Glutamatergic neuron (in vitro differentiated cells): ENCODE results near the gene APBB1IP. TPM values are rescaled to one million over a fixed set of nuclear protein-coding genes. Genes with fewer than 3 reads are reported as not detected.
"Not testable (repeated sequence)": the region's sequence is repeated elsewhere in the genome, so short reads cannot be mapped to it uniquely, and the experiment has no call there.

Experiments used
- DNase-seq: peaks from one replicate; pipeline ENCODE4 v3.0.0; 2022
- H3K27ac Mint-ChIP-seq: one replicate; pipeline ENCODE4 v1.8.0; 2020; ENCODE audit warnings: mild to moderate bottlenecking, mixed read lengths, inconsistent platforms; ENCODE audit not compliant: unreplicated experiment
- H3K27me3 Mint-ChIP-seq: one replicate; pipeline ENCODE4 v1.8.0; 2020; ENCODE audit warnings: mild to moderate bottlenecking, moderate library complexity, mixed read lengths, inconsistent platforms; ENCODE audit not compliant: unreplicated experiment
- H3K36me3 Mint-ChIP-seq: one replicate; pipeline ENCODE4 v1.8.0; 2020; ENCODE audit warnings: mild to moderate bottlenecking, mixed read lengths, inconsistent platforms; ENCODE audit not compliant: unreplicated experiment
- H3K4me1 Mint-ChIP-seq: one replicate; pipeline ENCODE4 v1.8.0; 2020; ENCODE audit warnings: mild to moderate bottlenecking, low read depth, mixed read lengths, inconsistent platforms; ENCODE audit not compliant: unreplicated experiment
- H3K4me3 Mint-ChIP-seq: one replicate; pipeline ENCODE4 v1.8.0; 2020; ENCODE audit warnings: mild to moderate bottlenecking, mixed read lengths, inconsistent platforms; ENCODE audit not compliant: unreplicated experiment
- H3K9me3 Mint-ChIP-seq: one replicate; pipeline ENCODE4 v1.8.0; 2020; ENCODE audit warnings: mild to moderate bottlenecking, moderate library complexity, mixed read lengths, inconsistent platforms; ENCODE audit not compliant: unreplicated experiment
- total RNA-seq: library from RNA; stranded (reverse); fragmentation: NEBNext Ultra II Directional; extraction: Animal tissue kit (Norgen Biotek cat#: 25700); gene quantifications from one replicate; pipeline ENCODE4 v1.2.1, GENCODE V29; 2021; ENCODE audit not compliant: unreplicated experiment
- TF ChIP-seq, protein P1 (sequence below): fragments of 200-600 bp; sonication (generic); IDR thresholded peaks from one replicate; pipeline ENCODE4 v1.5.0; 2021; ENCODE audit not compliant: partially characterized antibody, unreplicated experiment

The APBB1IP gene
- total RNA-seq, 1 donor from 2014 or later: not detected

DNA sequence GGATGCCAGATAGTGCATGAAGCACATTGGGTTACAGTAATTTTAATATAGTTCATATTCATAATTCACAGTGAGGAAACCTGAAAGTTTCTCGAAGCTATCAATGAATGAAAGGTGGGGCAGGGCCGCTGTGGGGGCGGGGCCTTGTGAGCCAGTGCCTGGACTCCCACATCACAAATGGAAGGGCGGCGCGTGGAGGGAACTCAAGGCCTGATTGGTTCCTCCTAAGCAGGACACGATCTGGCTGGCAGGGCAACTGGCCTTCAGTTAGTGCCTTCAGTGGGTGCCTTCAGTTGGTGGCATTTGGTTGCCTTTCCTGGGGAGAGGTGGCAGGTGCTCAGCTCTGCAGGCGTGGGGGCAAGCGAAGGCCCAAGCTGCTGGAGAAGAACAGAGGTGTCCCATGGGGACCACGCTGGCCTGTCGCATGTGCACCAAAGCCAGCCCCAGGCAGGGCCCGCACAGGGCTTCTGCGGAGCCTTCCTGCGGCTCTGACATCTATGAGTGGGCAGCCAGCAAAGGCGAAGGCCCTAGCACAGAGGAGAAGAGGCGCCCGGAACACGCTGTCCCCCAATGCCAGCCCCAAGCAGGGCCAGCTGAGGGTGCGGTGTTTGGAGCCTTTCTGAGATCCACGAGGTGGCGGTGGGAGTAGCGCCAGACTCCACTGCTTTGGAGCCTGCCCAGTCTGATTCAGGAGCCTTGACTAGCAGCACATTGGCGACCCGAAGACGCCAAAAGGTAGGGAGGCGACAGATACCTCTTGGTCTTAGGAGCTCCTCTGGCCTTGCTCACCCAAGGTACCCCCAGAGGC lies 141.3 kb downstream of the APBB1IP start:
- H3K9me3 Mint-ChIP-seq: no peaks in the 10 kb centered on the region
- no peaks in the 10 kb centered on the region for H3K4me1 Mint-ChIP-seq
- no peak overlapping the region for H3K27ac Mint-ChIP-seq
- DNase-seq: no peak
- H3K36me3 Mint-ChIP-seq: no peaks in the 10 kb centered on the region
- H3K4me3 Mint-ChIP-seq: no peak overlapping the region
- peaks cover 2% of the 10 kb centered on the region for H3K27me3 Mint-ChIP-seq
- TF ChIP-seq, protein P1, sequence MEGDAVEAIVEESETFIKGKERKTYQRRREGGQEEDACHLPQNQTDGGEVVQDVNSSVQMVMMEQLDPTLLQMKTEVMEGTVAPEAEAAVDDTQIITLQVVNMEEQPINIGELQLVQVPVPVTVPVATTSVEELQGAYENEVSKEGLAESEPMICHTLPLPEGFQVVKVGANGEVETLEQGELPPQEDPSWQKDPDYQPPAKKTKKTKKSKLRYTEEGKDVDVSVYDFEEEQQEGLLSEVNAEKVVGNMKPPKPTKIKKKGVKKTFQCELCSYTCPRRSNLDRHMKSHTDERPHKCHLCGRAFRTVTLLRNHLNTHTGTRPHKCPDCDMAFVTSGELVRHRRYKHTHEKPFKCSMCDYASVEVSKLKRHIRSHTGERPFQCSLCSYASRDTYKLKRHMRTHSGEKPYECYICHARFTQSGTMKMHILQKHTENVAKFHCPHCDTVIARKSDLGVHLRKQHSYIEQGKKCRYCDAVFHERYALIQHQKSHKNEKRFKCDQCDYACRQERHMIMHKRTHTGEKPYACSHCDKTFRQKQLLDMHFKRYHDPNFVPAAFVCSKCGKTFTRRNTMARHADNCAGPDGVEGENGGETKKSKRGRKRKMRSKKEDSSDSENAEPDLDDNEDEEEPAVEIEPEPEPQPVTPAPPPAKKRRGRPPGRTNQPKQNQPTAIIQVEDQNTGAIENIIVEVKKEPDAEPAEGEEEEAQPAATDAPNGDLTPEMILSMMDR: no peak

DNA sequence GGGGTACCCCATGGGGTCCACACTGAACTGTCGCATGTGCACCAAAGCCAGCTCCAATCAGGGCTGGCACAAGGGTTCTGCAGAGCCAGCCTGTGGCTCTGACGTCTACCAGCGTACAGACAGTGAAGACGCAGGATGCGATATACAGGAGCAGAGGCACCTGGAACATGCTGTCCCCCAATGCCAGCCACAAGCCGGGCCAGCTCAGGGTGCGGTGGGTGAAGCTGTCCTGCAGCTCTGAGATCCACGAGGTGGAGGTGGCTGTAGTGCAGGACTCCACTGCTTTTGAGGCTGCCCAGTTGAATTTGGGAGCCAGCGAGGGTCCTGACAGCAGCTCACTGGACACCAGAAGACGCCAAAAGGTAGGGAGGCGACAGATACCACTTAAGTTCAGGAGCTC lies 148.1 kb downstream of the APBB1IP start:
- TF ChIP-seq, protein P1: no peak
- peaks cover 1% of the 10 kb centered on the region for H3K27me3 Mint-ChIP-seq
- no peak for DNase-seq
- no peaks in the 10 kb centered on the region for H3K9me3 Mint-ChIP-seq
- H3K27ac Mint-ChIP-seq: no peak overlapping the region
- H3K4me3 Mint-ChIP-seq: no peak overlapping the region
- peaks cover 5% of the 10 kb centered on the region for H3K36me3 Mint-ChIP-seq
- H3K4me1 Mint-ChIP-seq: no peaks in the 10 kb centered on the region

DNA sequence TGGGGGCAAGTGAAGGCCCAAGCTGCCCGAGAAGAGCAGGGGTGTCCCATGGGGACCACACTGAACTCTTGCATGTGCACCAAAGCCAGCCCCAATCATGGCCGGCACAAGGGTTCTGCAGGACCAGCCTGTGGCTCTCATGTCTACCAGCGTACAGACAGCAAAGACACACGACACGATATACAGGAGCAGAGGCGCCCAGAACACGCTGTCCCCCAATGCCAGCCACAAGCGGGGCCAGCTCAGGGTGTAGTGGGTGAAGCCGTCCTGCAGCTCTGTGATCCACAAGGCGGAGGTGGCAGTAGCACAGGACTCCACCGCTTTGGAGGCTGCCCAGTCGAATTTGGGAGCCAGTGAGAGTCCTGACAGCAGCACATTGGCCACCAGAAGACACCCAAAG lies 150.5 kb downstream of the APBB1IP start:
- Mint-ChIP-seq H3K9me3 (no peaks in the 10 kb centered on the region), H3K4me1 (no peaks in the 10 kb centered on the region), H3K4me3 (no peak overlapping the region), H3K27ac (no peak overlapping the region), H3K36me3 (peaks cover 5% of the 10 kb centered on the region), H3K27me3 (peaks cover 1% of the 10 kb centered on the region)
- TF ChIP-seq, protein P1: no peak
- no peak for DNase-seq

DNA sequence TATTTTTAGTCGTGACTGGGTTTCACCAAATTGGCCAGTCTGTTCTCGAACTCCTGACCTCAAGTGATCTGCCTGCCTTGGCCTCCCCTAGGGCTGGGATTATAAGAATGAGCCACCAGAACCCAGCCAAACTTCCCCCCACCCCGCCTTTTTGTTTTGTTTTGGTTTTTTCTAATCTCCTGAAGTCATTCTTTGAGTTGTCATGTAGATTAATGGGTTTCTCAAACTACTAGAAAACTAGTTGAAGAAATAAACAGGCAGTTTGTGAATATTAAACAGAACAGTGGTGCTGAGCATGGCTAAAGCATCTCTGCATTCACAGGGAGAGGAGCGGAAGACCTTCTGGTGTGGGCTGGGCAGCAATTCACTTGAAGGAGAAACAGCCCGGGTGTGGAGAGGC lies 151.7 kb downstream of the APBB1IP start:
- not testable (repeated sequence) for H3K4me3 Mint-ChIP-seq, H3K9me3 Mint-ChIP-seq, H3K27ac Mint-ChIP-seq, DNase-seq, H3K27me3 Mint-ChIP-seq, H3K36me3 Mint-ChIP-seq, H3K4me1 Mint-ChIP-seq

DNA sequence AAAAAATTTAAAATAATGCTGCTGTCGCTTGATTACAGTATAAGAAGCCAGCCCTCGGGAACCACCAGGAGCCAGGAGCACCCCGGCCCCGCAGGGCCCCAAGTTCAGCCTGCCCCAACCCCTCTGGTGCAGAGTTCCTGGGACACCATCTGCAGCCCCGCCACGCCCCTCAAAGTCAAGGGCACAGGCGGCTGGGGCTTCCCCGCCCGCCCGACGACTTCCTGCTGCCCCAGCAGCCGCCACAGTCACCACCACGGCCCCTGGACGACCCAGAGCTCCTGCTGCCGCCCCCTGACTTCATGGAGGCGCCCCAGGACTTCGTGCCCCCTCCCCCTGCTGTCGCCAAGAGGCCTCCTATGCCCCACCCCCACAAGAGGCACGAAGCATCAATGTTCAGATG lies 155.8 kb downstream of the APBB1IP start:
- Mint-ChIP-seq H3K27ac (no peak overlapping the region), H3K4me3 (no peak overlapping the region), H3K27me3 (peaks cover 1% of the 10 kb centered on the region), H3K4me1 (no peaks in the 10 kb centered on the region), H3K9me3 (no peaks in the 10 kb centered on the region), H3K36me3 (peaks cover 4% of the 10 kb centered on the region)
- no peak for DNase-seq
- TF ChIP-seq, protein P1: no peak

DNA sequence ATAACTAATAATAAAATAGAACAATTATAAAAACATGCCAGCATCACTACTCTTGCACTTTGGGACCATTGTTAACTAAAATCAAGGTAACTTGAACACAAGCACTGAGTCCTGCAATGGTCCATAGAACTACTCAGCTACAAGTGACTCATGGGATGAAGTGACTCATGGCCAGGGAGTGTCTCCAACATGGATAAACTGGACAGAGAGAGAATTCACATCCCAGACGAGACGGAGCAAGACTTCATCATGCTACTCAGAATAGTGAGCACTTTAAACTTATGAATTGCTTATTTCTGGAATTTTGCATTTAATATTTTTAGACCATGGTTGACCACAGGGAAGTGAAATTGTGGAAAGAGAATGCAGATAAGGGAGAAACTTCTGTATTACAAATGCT lies 165.1 kb downstream of the APBB1IP start:
- not testable (repeated sequence) for H3K4me3 Mint-ChIP-seq, H3K36me3 Mint-ChIP-seq, H3K4me1 Mint-ChIP-seq, H3K9me3 Mint-ChIP-seq, H3K27me3 Mint-ChIP-seq, DNase-seq, H3K27ac Mint-ChIP-seq

DNA sequence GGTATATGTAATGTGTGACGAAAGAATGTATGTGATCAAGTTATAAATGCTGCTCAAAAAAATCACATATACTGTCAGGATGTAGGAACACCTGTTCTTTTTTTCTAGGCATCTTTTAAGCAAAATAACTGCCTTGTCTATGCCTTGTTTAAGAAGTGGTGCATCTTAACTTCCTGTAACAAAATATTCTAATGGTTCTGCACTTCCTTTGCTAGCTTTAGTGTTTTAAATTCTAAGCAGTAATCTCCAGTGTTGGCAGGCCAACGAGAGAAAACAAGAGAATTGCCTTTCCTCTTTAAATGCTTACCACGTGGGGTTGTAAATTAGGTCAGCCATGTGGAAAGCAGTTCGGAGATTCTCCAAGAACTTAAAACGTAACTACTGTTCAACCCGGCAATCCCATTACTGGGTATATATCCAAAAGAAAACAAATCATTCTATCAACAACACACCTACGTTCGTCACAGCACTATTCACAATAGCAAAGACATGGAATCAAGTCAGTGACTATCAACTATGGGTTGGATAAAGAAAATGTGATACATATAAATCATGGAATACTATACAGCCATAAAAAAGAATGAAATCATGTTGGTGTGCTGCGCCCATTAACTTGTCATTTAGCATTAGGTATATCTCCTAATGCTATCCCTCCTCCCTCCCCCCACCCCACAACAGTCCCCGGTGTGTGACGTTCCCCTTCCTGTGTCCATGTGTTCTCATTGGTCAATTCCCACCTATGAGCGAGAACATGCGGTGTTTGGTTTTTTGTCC lies 166.4 kb downstream of the APBB1IP start:
- not testable (repeated sequence) for DNase-seq, H3K4me3 Mint-ChIP-seq, H3K4me1 Mint-ChIP-seq, H3K9me3 Mint-ChIP-seq, H3K36me3 Mint-ChIP-seq, H3K27ac Mint-ChIP-seq, H3K27me3 Mint-ChIP-seq
